Head of caudate nucleus (tissue), 42 donors: ENCODE results near the gene VDAC1.
"Not testable (repeated sequence)": the region's sequence is repeated elsewhere in the genome, so short reads cannot be mapped to it uniquely, and the experiment has no call there.

Experiments
- DNase-seq, 42 donors: peaks; one replicate each; pipeline versions ENCODE4 v3.0.0 to v3.0.0-alpha.2; 2020 to 2021; ENCODE audit warnings: mixed read lengths in 7 of 42
- intact Hi-C: fragments of 100-400 bp; cut with DNase I; formaldehyde crosslinking; loops from one replicate; pipeline ENCODE4 v1.15.0; 2022

VDAC1 gene

DNA sequence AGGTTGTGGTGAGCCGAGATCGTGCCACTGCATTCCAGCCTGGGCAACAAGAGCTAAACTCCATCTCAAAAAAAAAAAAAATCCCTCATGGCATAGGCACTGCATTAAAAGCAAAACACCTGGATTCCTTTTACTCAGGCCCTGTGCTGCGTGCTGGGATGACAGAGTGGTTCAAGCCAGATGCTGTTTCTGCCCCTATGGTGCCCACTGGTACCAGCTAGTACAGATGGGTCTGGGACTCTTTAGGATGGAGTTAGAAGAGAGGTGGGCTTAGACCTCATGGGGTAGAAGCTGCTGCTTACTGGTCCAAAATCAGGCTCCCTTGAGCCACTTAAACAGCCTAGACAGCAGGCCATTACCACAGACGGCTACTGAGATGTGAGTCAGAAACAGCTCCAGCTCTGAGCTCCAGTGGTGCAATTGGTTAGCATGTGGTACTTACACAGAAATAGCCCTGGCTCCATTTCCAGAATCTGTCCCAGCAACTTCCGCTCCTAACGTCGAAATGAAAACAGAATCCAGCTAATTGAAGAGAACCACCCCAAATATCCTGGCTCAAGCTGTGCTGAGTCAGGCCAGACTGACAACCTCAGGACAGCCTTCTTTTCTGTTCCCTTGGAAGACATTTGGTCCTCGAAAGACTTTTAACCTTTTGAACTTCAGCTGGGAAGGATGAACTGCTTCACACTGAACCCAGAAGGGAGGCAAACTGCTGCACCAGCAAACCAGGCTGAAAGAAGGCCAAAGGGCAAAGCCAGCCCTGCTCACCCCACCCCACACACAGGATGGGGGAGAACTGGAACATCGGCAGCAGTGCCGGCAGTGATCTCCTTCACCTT is 51.8 kb downstream of the VDAC1 start:
- intact Hi-C loops = no loop called here
- DNase-seq = peak in 14 of 42 donors; percentile 14 to 75 (median 38)

DNA sequence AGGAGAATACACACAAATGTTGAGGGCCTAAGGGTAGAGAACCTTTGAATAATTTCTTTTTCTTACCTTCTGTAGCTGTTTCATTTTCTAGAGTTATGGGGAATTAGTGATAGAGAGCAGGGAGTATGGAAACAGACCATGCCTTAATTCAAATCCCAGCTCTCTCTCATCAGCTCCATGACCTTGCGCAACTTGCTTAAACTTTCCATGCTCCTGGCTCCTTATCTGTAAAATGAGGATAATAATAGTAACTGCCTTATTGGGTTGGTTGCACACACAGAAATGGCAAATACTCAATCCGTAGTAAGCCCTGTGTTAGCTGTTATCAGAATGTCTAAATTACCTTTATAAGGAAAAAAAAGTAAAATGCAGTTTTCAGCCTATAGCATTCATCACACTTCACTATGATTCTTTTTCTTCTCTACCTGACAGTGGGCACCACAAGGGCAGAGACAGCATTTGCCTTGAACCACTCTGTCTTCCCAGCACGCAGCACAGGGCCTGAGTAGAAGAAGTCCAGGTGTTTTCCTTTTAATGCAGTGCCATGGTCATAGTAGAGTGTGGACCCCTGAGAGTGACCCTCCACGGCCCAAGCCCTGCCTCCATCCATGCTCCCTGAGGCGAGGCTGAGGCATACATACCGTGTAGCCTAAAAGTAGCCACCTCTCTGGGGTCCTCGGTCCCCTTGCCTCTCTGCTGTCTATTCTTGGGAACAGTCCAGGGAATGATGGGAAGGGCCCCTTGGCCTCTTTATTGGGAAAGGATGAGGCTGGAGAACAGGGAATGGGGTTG is 53.8 kb downstream of the VDAC1 start:
- intact Hi-C loops = no loop called here
- peak in 1 of 42 donors; percentile 8 for DNase-seq

DNA sequence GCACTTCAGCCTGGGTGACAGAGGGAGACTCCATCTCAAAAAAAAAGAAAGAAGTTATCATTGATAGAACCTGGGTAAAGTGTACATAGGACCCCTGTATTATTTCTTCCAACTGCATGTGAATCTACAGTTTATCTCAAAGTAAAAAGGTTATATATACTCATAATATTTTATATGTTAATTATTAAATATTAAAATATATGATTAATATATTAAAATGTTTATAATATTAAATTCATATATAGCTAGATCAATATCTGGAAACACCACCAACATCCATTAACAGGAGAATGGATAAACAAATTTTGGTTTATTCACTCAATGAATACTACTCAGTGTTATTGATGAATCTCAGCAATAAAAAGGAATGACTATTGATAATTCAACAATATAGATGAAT is 56.1 kb downstream of the VDAC1 start:
- DNase-seq = no peak
- intact Hi-C loops = no loop called here

DNA sequence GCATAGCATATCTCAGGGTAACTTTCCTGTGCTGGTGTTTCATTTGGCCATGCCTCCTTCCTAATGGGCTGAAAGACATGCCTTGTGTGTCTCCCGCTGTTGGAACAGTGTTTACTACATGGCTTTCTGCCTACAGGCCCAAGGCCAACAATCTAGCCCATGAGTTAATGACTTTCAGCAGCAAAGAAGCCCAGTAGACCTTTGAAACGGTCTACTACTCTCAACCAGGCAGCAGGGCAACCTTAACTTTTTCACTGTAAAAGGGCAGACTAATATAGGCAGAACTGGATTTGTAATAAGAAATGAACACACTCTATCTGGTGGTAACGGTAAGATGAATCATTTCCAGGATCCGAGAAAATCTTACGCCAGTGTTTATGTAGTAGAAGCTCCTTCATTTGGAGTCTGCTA is 57.3 kb downstream of the VDAC1 start:
- DNase-seq = peak in 7 of 42 donors; percentile 16 to 54 (median 38)
- intact Hi-C loops = no loop called here

GRCh38 chr5:133945568-133945967 is 59.2 kb downstream of the VDAC1 start:
- peak in 4 of 42 donors; percentile 3 to 43 (median 36) for DNase-seq
- intact Hi-C loops = no loop called here

DNA sequence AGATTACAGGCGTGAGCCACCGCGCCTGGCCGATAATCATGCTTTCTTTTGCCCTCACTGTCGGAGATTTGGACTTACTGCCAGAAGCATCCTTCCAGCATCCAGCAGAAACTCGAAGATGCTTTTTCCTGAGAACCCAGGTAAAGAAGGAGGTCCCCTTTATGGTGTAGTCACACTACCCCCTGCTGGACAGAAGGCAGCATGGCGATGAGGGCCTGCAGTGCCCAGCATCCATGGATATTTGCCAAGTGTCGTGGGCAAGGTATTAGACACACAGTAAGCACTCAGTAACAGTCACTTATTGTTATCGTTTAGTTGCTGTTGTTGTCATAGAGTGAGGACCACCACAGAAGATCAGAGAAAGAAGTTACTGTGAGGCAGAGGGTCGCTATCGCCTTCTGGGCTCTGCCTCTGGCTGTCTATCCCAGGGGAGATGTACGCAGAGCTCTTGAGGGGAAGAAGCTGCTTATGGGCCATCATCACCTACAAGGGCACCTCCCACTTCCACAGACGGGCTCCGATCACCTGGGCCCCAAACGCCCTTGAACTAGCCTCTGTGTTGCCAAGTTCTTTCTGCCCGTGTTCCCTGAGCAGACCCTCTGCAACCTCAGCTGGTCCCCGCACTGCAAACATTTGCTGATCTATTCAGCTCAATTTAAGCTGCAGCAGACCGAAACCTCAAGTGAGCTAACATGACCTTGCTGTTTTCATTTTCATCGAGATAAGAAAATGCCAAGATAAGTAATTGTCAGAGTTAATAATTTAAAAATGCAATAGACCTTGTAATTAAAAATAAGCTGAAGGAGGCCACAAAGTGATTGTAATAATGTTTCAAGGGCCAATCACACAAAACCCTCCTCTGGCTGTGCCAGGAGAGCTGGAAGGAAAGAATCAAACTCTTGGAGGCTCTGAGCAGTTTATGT is 60.3 kb downstream of the VDAC1 start:
- peak in 40 of 42 donors; percentile 21 to 82 (median 62) for DNase-seq
- intact Hi-C loops = no loop called here

- peak in 2 of 42 donors; percentile 10 to 13 for DNase-seq
- intact Hi-C loops = no loop called here
Observed at GRCh38 chr5:133943475-133943817, 61.3 kb downstream of the VDAC1 start.

GRCh38 chr5:133942614-133943474 is 61.9 kb downstream of the VDAC1 start:
- DNase-seq = peak in 3 of 42 donors; percentile 4 to 30 (median 25)
- intact Hi-C loops = no loop called here

GRCh38 chr5:133941456-133942196 is 63.1 kb downstream of the VDAC1 start:
- intact Hi-C loops = no loop called here
- DNase-seq = peak in 2 of 42 donors; percentile 19 to 32

- DNase-seq = no peak
- intact Hi-C loops = no loop called here
Observed at GRCh38 chr5:133939668-133940067, 65.1 kb downstream of the VDAC1 start.

- no peak for DNase-seq
- intact Hi-C loops = no loop called here
Observed at GRCh38 chr5:133938929-133939328, 65.8 kb downstream of the VDAC1 start.

DNA sequence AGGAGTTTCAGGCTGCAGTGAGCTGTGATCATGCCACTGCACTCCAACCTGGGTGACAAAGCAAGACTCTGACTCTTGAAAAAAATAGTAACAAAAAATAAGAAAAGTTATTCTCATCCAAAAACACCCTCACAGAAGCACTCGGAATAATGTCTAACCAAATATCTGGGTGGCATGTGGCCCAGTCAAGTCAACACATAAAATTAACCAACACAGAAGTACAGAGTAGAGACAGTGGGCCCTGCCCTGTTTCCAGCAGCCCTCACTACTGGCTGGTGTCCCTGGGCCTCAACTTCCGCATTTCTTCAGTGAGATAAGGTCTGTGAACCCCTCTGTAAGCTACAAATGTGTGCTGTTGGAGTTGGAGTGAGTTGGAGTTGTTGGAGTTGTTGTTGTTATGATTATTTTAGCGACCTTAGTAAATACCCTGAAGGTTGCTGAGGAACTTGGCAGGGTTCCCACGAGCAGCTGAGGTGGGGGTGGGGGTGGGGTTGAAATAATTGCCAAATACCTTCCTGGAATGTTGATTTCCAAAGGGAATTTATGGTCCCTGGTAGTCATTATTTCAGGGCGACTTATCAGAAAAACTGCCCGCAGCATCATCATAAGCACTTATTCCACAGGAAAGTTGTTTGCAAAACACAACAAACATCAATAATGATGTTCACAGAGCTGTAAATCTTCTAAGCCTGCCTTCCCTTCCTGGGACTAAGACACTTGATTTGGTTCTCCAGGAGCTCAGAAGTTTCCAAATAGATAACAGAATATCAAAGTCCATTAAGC is 66.5 kb downstream of the VDAC1 start:
- peak in 1 of 42 donors; percentile 2 for DNase-seq
- intact Hi-C loops = no loop called here

DNA sequence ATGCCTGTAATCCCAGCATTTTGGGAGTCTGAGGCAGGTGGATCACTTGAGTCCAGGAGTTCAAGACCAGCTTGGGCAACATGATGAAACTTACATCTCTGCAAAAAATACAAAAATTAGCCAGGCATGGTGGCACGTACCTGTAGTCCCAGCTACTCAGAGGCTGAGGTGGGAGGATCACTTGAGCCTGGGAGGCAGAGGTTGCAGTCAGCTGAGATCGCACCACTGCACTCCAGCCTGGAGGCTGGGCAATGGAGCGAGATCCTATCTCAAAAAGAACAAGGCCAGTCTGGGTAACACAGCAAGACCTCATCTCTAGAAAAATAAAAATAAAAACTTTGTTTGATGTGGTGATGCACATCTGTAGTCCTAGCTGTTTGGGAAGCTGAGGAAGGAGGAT is 67.1 kb downstream of the VDAC1 start:
- DNase-seq = peak in 1 of 42 donors; percentile 1
- intact Hi-C loops = not testable (repeated sequence)

DNA sequence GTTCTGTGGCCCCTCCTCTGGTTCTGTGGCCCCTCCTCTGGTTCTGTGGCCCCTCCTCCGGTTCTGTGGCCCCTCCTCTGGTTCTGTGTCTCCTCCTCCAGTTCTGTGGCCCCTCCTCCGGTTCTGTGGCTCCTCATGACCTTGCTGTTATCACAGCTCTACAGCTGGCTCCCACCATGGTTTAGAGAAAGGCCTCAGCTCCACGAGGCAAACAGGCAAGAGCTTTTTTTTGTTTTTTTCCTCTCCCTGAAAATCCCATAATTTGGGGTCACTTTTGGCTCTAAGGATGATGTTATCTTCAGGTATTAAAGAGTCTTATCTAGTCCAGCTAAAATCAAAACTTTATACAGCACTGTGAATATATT is 68.1 kb downstream of the VDAC1 start:
- intact Hi-C loops = no loop called here

GRCh38 chr5:133935991-133936650 is 68.7 kb downstream of the VDAC1 start:
- DNase-seq, intact Hi-C loops: not testable (repeated sequence)

More for the DNA sequence above, 68.1 kb downstream of the VDAC1 start:
- DNase-seq = no peak

GRCh38 chr5:133935667-133935940 is 69.2 kb downstream of the VDAC1 start:
- DNase-seq = no peak
- intact Hi-C loops = no loop called here
